ENCODE results near the gene SETD4. TPM values are rescaled to one million over a fixed set of nuclear protein-coding genes. Genes with fewer than 3 reads are reported as not detected.
A peak's percentile ranks its signal among the peaks of the same experiment; 100 is the strongest.

SETD4 gene
- total RNA-seq, 3 donors from 2014 or later (not counting 1 experiment from before 2014, with no cell fraction given): 19.1 to 29.3 (median 22.5) TPM

DNA sequence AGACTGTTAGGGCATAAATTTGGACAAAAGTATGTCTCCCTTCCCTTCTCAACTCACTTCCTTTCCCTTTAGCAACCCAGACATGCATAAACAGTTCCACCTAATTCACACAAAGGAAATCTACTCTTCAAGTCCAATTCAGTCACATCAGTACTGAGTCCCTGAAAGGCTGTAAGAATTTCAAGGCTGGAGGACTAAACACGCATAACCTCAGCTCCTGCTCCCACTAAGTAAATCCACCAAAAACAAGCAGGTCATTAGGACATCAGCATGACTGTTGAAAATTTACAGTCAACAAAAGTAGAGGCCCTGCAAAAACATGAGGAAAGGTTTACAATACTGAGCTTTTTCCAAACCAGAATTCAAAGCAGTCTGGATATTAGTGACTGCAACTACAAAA lies 18.4 kb downstream of the SETD4 start:
- ATAC-seq (no peak), DNase-seq (no peak)
- no peaks in the 10 kb centered on the region for H3K9me3 Mint-ChIP-seq
- peaks cover 75% of the 10 kb centered on the region for H3K36me3 ChIP-seq (ENCODE audit: control insufficient read depth, insufficient read depth, low read length)
- TF ChIP-seq, protein P1, sequence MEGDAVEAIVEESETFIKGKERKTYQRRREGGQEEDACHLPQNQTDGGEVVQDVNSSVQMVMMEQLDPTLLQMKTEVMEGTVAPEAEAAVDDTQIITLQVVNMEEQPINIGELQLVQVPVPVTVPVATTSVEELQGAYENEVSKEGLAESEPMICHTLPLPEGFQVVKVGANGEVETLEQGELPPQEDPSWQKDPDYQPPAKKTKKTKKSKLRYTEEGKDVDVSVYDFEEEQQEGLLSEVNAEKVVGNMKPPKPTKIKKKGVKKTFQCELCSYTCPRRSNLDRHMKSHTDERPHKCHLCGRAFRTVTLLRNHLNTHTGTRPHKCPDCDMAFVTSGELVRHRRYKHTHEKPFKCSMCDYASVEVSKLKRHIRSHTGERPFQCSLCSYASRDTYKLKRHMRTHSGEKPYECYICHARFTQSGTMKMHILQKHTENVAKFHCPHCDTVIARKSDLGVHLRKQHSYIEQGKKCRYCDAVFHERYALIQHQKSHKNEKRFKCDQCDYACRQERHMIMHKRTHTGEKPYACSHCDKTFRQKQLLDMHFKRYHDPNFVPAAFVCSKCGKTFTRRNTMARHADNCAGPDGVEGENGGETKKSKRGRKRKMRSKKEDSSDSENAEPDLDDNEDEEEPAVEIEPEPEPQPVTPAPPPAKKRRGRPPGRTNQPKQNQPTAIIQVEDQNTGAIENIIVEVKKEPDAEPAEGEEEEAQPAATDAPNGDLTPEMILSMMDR (IDR thresholded peaks at IDR 0.05): no peak
- peaks cover 40% of the 10 kb centered on the region for H3K36me3 Mint-ChIP-seq
- H3K4me3 ChIP-seq (ENCODE audit: low read length): no peak overlapping the region
- intact Hi-C loops (cut with micrococcal nuclease): no loop called here
- no peaks in the 10 kb centered on the region for H3K4me1 ChIP-seq (ENCODE audit: control insufficient read depth, insufficient read depth, low read length)
- no peak overlapping the region for H3K4me3 Mint-ChIP-seq
- no peak overlapping the region for H3K27ac ChIP-seq (ENCODE audit: low read length)
- 100% methylated on average over 1 of the region's 1 CpG for WGBS (ENCODE audit: insufficient coverage)
- no peak overlapping the region for H3K27ac Mint-ChIP-seq
- no peaks in the 10 kb centered on the region for H3K4me1 Mint-ChIP-seq
- H3K27me3 Mint-ChIP-seq (ENCODE audit: low read depth in 2 of 2): no peaks in the 10 kb centered on the region
- H3K9me3 ChIP-seq (ENCODE audit: control insufficient read depth, insufficient read depth, low read length): no peaks in the 10 kb centered on the region
- no peaks in the 10 kb centered on the region for H3K27me3 ChIP-seq (ENCODE audit: control insufficient read depth, insufficient read depth, low read length)

DNA sequence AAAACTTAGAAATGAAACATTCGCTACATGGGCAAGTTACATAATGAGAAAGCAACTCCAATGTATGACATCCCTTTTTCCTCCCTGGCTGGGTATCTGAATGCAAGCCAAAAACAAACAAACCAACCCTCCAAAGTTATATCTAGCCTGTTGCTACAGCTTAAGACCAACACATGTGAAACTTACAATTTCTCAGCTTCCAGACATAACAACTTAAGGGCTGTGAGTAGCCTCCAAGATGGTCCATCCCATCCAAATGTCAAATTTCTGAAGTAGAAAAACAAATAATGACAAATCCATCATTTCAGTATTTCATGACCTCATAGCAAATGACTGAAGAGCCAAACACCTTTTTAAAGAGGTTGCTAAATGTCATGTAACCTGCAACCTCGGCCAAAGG lies 19.9 kb downstream of the SETD4 start:
- Histone ChIP-seq H3K9me3 (ENCODE audit: control insufficient read depth, insufficient read depth, low read length) (no peaks in the 10 kb centered on the region), H3K27ac (ENCODE audit: low read length) (no peak overlapping the region), H3K4me3 (ENCODE audit: low read length) (no peak overlapping the region), H3K36me3 (ENCODE audit: control insufficient read depth, insufficient read depth, low read length) (peaks cover 75% of the 10 kb centered on the region), H3K4me1 (ENCODE audit: control insufficient read depth, insufficient read depth, low read length) (no peaks in the 10 kb centered on the region), H3K27me3 (ENCODE audit: control insufficient read depth, insufficient read depth, low read length) (no peaks in the 10 kb centered on the region)
- ATAC-seq: no peak
- DNase-seq: no peak
- Mint-ChIP-seq H3K27ac (no peak overlapping the region), H3K4me3 (no peak overlapping the region), H3K27me3 (ENCODE audit: low read depth in 2 of 2) (no peaks in the 10 kb centered on the region), H3K9me3 (no peaks in the 10 kb centered on the region), H3K36me3 (peaks cover 47% of the 10 kb centered on the region), H3K4me1 (no peaks in the 10 kb centered on the region)
- TF ChIP-seq, protein P1 (IDR thresholded peaks at IDR 0.05): no peak
- WGBS (ENCODE audit: insufficient coverage): 98% methylated on average over 2 of the region's 2 CpGs
- intact Hi-C loops (cut with micrococcal nuclease): no loop called here

DNA sequence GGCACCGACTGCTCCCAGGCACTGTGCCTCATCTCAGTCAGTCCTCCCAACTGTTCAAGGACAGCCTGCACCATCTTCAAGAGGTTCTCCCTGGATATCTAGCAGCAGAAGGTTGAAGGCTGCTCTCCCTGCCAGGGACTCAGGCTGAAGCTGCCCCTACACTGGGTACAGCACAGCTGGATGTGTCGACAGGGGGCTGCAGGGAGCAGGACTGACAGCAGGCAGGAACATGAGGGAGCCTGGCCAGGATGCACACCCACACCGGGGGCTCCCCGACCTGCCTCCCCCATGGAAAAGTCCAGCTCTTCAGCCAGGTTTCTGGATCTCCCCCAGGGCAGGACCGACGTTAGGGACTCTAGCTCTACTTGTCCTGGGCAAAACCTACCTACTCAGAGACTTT lies 20.5 kb downstream of the SETD4 start:
- Mint-ChIP-seq H3K27ac (no peak overlapping the region), H3K9me3 (no peaks in the 10 kb centered on the region), H3K36me3 (peaks cover 42% of the 10 kb centered on the region), H3K4me3 (no peak overlapping the region), H3K4me1 (no peaks in the 10 kb centered on the region), H3K27me3 (ENCODE audit: low read depth in 2 of 2) (no peaks in the 10 kb centered on the region)
- DNase-seq (no peak), ATAC-seq (no peak)
- no peak overlapping the region for H3K4me3 ChIP-seq (ENCODE audit: low read length)
- no peak overlapping the region for H3K27ac ChIP-seq (ENCODE audit: low read length)
- no peaks in the 10 kb centered on the region for H3K9me3 ChIP-seq (ENCODE audit: control insufficient read depth, insufficient read depth, low read length)
- 96% methylated on average over 6 of the region's 6 CpGs for WGBS (ENCODE audit: insufficient coverage)
- TF ChIP-seq, protein P1 (IDR thresholded peaks at IDR 0.05): no peak
- intact Hi-C loops (cut with micrococcal nuclease): no loop called here
- no peaks in the 10 kb centered on the region for H3K27me3 ChIP-seq (ENCODE audit: control insufficient read depth, insufficient read depth, low read length)
- peaks cover 72% of the 10 kb centered on the region for H3K36me3 ChIP-seq (ENCODE audit: control insufficient read depth, insufficient read depth, low read length)
- no peaks in the 10 kb centered on the region for H3K4me1 ChIP-seq (ENCODE audit: control insufficient read depth, insufficient read depth, low read length)

DNA sequence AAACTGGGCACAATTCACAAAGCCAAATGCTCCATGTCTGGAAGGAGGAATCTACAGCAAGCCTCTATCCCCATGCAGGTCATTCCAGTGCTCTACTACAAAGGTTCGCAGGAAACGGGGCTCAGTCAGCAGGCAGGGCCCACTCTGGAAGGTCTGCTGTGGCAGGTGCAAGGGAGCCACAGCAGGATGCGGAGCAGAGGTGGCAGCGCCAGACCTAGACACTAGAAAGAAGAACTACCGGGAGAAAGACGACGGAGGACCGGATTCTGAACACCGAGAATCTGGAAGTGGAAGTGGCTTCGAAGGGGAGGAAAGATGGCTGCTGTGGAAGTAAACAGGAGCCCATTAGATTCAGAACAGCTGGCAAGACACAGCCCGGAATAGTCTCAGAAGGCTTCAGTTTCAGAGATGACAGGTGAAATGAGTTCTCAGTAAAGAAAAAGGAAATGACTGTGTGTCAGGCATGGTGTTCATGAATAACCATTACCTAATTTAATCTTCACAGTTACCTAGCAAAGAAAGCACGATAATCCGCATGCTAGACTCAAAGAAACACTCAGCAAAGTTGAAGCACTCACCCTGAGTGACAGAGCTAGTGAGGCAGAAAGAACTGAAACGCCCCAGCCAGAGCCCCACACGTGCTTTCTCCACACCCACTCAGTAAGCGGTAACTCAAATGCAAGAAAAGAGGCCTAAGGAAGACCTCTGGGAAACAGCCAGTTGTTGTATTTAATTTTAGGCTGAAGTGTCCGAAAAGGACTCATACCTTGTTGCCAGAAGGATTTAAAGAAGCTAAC lies 21.4 kb downstream of the SETD4 start:
- no peaks in the 10 kb centered on the region for H3K4me1 Mint-ChIP-seq
- peaks cover 33% of the 10 kb centered on the region for H3K36me3 Mint-ChIP-seq
- no peaks in the 10 kb centered on the region for H3K9me3 Mint-ChIP-seq
- H3K27ac Mint-ChIP-seq: peak overlapping the region in 1 of 2 donors; percentile 51
- Histone ChIP-seq H3K4me3 (ENCODE audit: low read length) (no peak overlapping the region), H3K27ac (ENCODE audit: low read length) (no peak overlapping the region), H3K27me3 (ENCODE audit: control insufficient read depth, insufficient read depth, low read length) (no peaks in the 10 kb centered on the region), H3K4me1 (ENCODE audit: control insufficient read depth, insufficient read depth, low read length) (no peaks in the 10 kb centered on the region), H3K36me3 (ENCODE audit: control insufficient read depth, insufficient read depth, low read length) (peaks cover 64% of the 10 kb centered on the region), H3K9me3 (ENCODE audit: control insufficient read depth, insufficient read depth, low read length) (no peaks in the 10 kb centered on the region)
- no peaks in the 10 kb centered on the region for H3K27me3 Mint-ChIP-seq (ENCODE audit: low read depth in 2 of 2)
- DNase-seq (no peak), ATAC-seq (no peak)
- TF ChIP-seq, protein P1 (IDR thresholded peaks at IDR 0.05): no peak
- WGBS (ENCODE audit: insufficient coverage): 93% methylated on average over 16 of the region's 17 CpGs
- no peak overlapping the region for H3K4me3 Mint-ChIP-seq
- intact Hi-C loops (cut with micrococcal nuclease): no loop called here

Measured in natural killer cell (primary cell).